Suprapubic skin (tissue), 4 donors: ENCODE data around the gene TMEM272.

Experiments
- CTCF ChIP-seq, 2 donors: fragments of 200-600 bp in 1 of 2; fragments of 450-650 bp in 1 of 2; sonication (generic) in 1 of 2; IDR thresholded peaks; one replicate each; pipeline ENCODE4 v1.5.1; 2016 to 2019; ENCODE audit warnings: antibody characterized with exemption in 2 of 2, mild to moderate bottlenecking in 1 of 2, moderate library complexity in 1 of 2
- EP300 ChIP-seq: sonication (generic); formaldehyde crosslinking; IDR thresholded peaks from one replicate; pipeline ENCODE4 v1.6.1; 2017; ENCODE audit warnings: antibody characterized with exemption
- POLR2AphosphoS5 ChIP-seq, 3 donors: sonication (generic); formaldehyde crosslinking; IDR thresholded peaks; one replicate each; pipeline ENCODE4 v1.6.1; 2017; ENCODE audit warnings: antibody characterized with exemption in 3 of 3

GRCh38 chr13:51801631-51802099 is 43.3 kb downstream of the TMEM272 start:
- TF ChIP-seq CTCF (IDR thresholded peaks at IDR 0.05) (no peak), POLR2AphosphoS5 (IDR thresholded peaks at IDR 0.05) (no peak), EP300 (no peak)
